ENCODE results near the gene PAK5. TPM values are rescaled to one million over a fixed set of nuclear protein-coding genes. Genes with fewer than 3 reads are reported as not detected.

The PAK5 gene
- total RNA-seq = not detected
- long read RNA-seq = 0 reads

- Histone ChIP-seq H3K9me3 (replicated peaks) (peaks cover 17% of the 10 kb centered on the region), H3K27me3 (ENCODE audit: low read depth) (peaks cover 65% of the 10 kb centered on the region), H3K27ac (replicated peaks) (no peak within 1 kb of the TSS), H3K36me3 (no peaks in the 10 kb centered on the region), H3K4me3 (peak within 1 kb of the TSS; percentile 39), H3K4me1 (peaks cover 9% of the 10 kb centered on the region)
- no peak for DNase-seq
- TF ChIP-seq, protein P1, sequence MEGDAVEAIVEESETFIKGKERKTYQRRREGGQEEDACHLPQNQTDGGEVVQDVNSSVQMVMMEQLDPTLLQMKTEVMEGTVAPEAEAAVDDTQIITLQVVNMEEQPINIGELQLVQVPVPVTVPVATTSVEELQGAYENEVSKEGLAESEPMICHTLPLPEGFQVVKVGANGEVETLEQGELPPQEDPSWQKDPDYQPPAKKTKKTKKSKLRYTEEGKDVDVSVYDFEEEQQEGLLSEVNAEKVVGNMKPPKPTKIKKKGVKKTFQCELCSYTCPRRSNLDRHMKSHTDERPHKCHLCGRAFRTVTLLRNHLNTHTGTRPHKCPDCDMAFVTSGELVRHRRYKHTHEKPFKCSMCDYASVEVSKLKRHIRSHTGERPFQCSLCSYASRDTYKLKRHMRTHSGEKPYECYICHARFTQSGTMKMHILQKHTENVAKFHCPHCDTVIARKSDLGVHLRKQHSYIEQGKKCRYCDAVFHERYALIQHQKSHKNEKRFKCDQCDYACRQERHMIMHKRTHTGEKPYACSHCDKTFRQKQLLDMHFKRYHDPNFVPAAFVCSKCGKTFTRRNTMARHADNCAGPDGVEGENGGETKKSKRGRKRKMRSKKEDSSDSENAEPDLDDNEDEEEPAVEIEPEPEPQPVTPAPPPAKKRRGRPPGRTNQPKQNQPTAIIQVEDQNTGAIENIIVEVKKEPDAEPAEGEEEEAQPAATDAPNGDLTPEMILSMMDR (IDR thresholded peaks at IDR 0.05; ENCODE audit: borderline replicate concordance) = no peak
- intact Hi-C loops (cut with micrococcal nuclease) = no loop called here
Observed at GRCh38 chr20:9838378-9839295, at the start of gene PAK5. PAK5 (minus strand) TSS chr20:9839076; CDS start chr20:9644328, 194,748 bp downstream.

- TF ChIP-seq, protein P1 (IDR thresholded peaks at IDR 0.05; ENCODE audit: borderline replicate concordance) = no peak
- peaks cover 6% of the 10 kb centered on the region for H3K9me3 ChIP-seq (replicated peaks)
- no peaks in the 10 kb centered on the region for H3K4me1 ChIP-seq
- H3K4me3 ChIP-seq = no peak overlapping the region
- no peak for DNase-seq
- intact Hi-C loops (cut with micrococcal nuclease) = no loop called here
- H3K27ac ChIP-seq (replicated peaks) = no peak overlapping the region
- H3K27me3 ChIP-seq (ENCODE audit: low read depth) = peaks cover 7% of the 10 kb centered on the region
- H3K36me3 ChIP-seq = no peaks in the 10 kb centered on the region
Observed at GRCh38 chr20:9887706-9888105, 48.8 kb upstream of the PAK5 start.

DNA sequence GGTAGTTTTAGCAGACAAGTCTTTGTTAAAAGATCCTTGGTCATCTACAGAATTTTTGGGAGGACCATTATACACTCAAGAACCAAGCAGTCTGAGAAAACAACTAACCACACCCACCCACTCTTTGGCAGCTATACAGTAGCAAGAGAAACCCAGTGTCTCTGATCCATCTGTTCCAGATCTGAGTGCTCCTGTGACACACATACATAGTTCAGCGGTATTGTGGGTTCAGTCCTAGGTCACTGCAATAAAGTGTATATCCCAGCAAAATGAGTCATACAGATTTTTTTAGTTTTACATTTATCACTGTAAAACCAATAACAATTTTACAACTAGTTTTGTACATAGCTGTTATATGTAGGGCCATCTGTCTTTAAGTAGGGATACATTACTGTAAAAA, 47.4 kb upstream of the PAK5 start:
- H3K27ac ChIP-seq (replicated peaks) = no peak overlapping the region
- peaks cover 7% of the 10 kb centered on the region for H3K27me3 ChIP-seq (ENCODE audit: low read depth)
- intact Hi-C loops (cut with micrococcal nuclease) = no loop called here
- no peaks in the 10 kb centered on the region for H3K36me3 ChIP-seq
- peaks cover 12% of the 10 kb centered on the region for H3K9me3 ChIP-seq (replicated peaks)
- TF ChIP-seq, protein P1 (IDR thresholded peaks at IDR 0.05; ENCODE audit: borderline replicate concordance) = no peak
- H3K4me3 ChIP-seq = no peak overlapping the region
- no peaks in the 10 kb centered on the region for H3K4me1 ChIP-seq
- no peak for DNase-seq

GRCh38 chr20:9884666-9885065, 45.8 kb upstream of the PAK5 start:
- Histone ChIP-seq H3K4me1 (no peaks in the 10 kb centered on the region), H3K36me3 (no peaks in the 10 kb centered on the region), H3K27ac (replicated peaks) (no peak overlapping the region), H3K9me3 (replicated peaks) (peaks cover 14% of the 10 kb centered on the region), H3K27me3 (ENCODE audit: low read depth) (peaks cover 7% of the 10 kb centered on the region), H3K4me3 (no peak overlapping the region)
- TF ChIP-seq, protein P1 (IDR thresholded peaks at IDR 0.05; ENCODE audit: borderline replicate concordance) = no peak
- intact Hi-C loops (cut with micrococcal nuclease) = no loop called here
- no peak for DNase-seq

GRCh38 chr20:9884061-9884460, 45.2 kb upstream of the PAK5 start:
- intact Hi-C loops (cut with micrococcal nuclease) = no loop called here
- peaks cover 9% of the 10 kb centered on the region for H3K9me3 ChIP-seq (replicated peaks)
- H3K4me3 ChIP-seq = no peak overlapping the region

More at GRCh38 chr20:9884061-9884460, 45.2 kb upstream of the PAK5 start:
- H3K4me1 ChIP-seq = no peaks in the 10 kb centered on the region
- TF ChIP-seq, protein P1 (IDR thresholded peaks at IDR 0.05; ENCODE audit: borderline replicate concordance) = no peak
- peaks cover 7% of the 10 kb centered on the region for H3K27me3 ChIP-seq (ENCODE audit: low read depth)
- DNase-seq = no peak
- no peaks in the 10 kb centered on the region for H3K36me3 ChIP-seq
- H3K27ac ChIP-seq (replicated peaks) = no peak overlapping the region
